Smooth muscle cell (in vitro differentiated cells): Measurements from ENCODE around the gene SMAD2. TPM values are rescaled to one million over a fixed set of nuclear protein-coding genes. Genes with fewer than 3 reads are reported as not detected.
A peak's percentile ranks its signal among the peaks of the same experiment; 100 is the strongest.
"Not testable (repeated sequence)": the region's sequence is repeated elsewhere in the genome, so short reads cannot be mapped to it uniquely, and the experiment has no call there.

Experiments
- DNase-seq: peaks from one replicate; lab custom pipeline; 2025; ENCODE audit not compliant: unreplicated experiment; lab: John Stamatoyannopoulos, UW
- H2AFZ ChIP-seq: fragments of 200-600 bp; sonication (generic); 2 replicates; pipeline ENCODE4 v1.6.0; 2016; ENCODE audit warnings: antibody characterized with exemption, low read depth, mild to moderate bottlenecking
- H3F3A ChIP-seq: fragments of 200-600 bp; sonication (generic); 2 replicates; pipeline ENCODE4 v1.6.0; 2017; ENCODE audit warnings: antibody characterized with exemption, low read depth
- H3K27ac ChIP-seq: fragments of 200-600 bp; sonication (generic); 2 replicates; pipeline ENCODE4 v1.5.1; 2016; ENCODE audit warnings: low read depth, mild to moderate bottlenecking
- H3K27me3 ChIP-seq: fragments of 200-600 bp; sonication (generic); 2 replicates; pipeline ENCODE4 v1.6.1; 2016; ENCODE audit warnings: low read depth, mild to moderate bottlenecking
- H3K36me3 ChIP-seq: fragments of 200-600 bp; sonication (generic); 2 replicates; pipeline ENCODE4 v1.5.1; 2016; ENCODE audit warnings: low read depth
- H3K4me1 ChIP-seq: fragments of 200-600 bp; sonication (generic); 2 replicates; pipeline ENCODE4 v1.5.1; 2016; ENCODE audit warnings: low read depth
- H3K4me2 ChIP-seq: fragments of 200-600 bp; sonication (generic); 2 replicates; pipeline ENCODE4 v1.6.0; 2016; ENCODE audit warnings: mild to moderate bottlenecking
- H3K4me3 ChIP-seq: fragments of 200-600 bp; sonication (generic); 2 replicates; pipeline ENCODE4 v1.5.1; 2016; ENCODE audit warnings: mild to moderate bottlenecking
- H3K79me2 ChIP-seq: fragments of 200-600 bp; sonication (generic); 2 replicates; pipeline ENCODE4 v1.6.0; 2016; ENCODE audit warnings: low read depth, mild to moderate bottlenecking
- H3K9ac ChIP-seq: fragments of 200-600 bp; sonication (generic); 2 replicates; pipeline ENCODE4 v1.6.0; 2016; ENCODE audit warnings: low read depth
- H3K9me3 ChIP-seq: fragments of 200-600 bp; sonication (generic); replicated peaks from 2 replicates; pipeline ENCODE4 v1.5.1; 2016; ENCODE audit warnings: low read depth
- H4K20me1 ChIP-seq: fragments of 200-600 bp; sonication (generic); 2 replicates; pipeline ENCODE4 v1.6.0; 2016; ENCODE audit warnings: low read depth
- WGBS: methylation state at CpG from one replicate; pipeline ENCODE4 v1.1.7; 2016; ENCODE audit warnings: low lambda C conversion rate; 5-methylcytosine and 5-hydroxymethylcytosine counted together
- polyA plus RNA-seq: library from polyadenylated mRNA; unstranded; fragments of >200 nt; fragmentation: Nextera tagmentation; extraction: Ambion mirVana; gene quantifications from 2 replicates; pipeline ENCODE4 v1.2.1, GENCODE V29; 2016
- total RNA-seq: library from RNA; depleted of rRNA; stranded (reverse); fragments of >200 nt; gene quantifications from 2 replicates; pipeline ENCODE4 v1.2.3, GENCODE V29; 2014
- TF ChIP-seq, protein P1 (sequence below): fragments of 200-600 bp; sonication (generic); IDR thresholded peaks from 2 replicates; pipeline ENCODE4 v1.5.1; 2017; ENCODE audit warnings: borderline replicate concordance, mild to moderate bottlenecking, antibody characterized with exemption; ENCODE audit not compliant: insufficient read depth, poor library complexity, severe bottlenecking

SMAD2 gene
- total and polyA plus RNA-seq, 2 experiments from 2014 or later = 63.8 to 120 TPM

DNA sequence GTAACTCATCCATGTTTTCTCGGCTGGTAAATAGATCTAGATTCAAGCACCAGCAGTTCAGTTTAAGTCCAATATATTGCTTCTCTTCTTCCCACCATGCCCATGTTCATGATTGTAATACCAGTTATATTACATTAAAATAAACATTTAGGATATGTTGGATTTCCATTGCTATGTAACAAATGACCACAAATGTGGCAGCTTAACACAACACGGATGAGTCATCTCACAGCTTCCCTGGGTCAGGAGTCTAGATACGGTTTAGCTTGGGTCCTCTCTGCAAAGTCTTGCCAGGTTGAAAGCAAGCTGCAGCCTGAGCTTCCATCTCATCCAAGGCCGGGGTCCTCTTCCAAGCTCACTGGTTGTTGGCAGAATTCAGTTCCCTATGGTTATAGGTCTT, 39.4 kb upstream of the SMAD2 start:
- TF ChIP-seq, protein P1, sequence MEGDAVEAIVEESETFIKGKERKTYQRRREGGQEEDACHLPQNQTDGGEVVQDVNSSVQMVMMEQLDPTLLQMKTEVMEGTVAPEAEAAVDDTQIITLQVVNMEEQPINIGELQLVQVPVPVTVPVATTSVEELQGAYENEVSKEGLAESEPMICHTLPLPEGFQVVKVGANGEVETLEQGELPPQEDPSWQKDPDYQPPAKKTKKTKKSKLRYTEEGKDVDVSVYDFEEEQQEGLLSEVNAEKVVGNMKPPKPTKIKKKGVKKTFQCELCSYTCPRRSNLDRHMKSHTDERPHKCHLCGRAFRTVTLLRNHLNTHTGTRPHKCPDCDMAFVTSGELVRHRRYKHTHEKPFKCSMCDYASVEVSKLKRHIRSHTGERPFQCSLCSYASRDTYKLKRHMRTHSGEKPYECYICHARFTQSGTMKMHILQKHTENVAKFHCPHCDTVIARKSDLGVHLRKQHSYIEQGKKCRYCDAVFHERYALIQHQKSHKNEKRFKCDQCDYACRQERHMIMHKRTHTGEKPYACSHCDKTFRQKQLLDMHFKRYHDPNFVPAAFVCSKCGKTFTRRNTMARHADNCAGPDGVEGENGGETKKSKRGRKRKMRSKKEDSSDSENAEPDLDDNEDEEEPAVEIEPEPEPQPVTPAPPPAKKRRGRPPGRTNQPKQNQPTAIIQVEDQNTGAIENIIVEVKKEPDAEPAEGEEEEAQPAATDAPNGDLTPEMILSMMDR = no peak
- Histone ChIP-seq H3K36me3 (no peaks in the 10 kb centered on the region), H3K4me2 (peak overlapping the region; percentile 2), H2AFZ (no peak overlapping the region), H3F3A (no peaks in the 10 kb centered on the region), H3K79me2 (no peaks in the 10 kb centered on the region), H3K9me3 (no peaks in the 10 kb centered on the region), H3K4me3 (no peak overlapping the region), H4K20me1 (no peaks in the 10 kb centered on the region), H3K4me1 (peaks cover 25% of the 10 kb centered on the region), H3K27me3 (no peaks in the 10 kb centered on the region), H3K9ac (no peak overlapping the region), H3K27ac (no peak overlapping the region)
- no peak for DNase-seq
- 49% methylated on average over 4 of the region's 4 CpGs for WGBS

GRCh38 chr18:47968721-47969120, 38.3 kb upstream of the SMAD2 start:
- H3K36me3 ChIP-seq = no peaks in the 10 kb centered on the region
- H3K9me3 ChIP-seq = no peaks in the 10 kb centered on the region
- H2AFZ ChIP-seq = no peak overlapping the region
- no peak for DNase-seq
- H3K4me1 ChIP-seq = peaks cover 25% of the 10 kb centered on the region
- H3K27ac ChIP-seq = peak overlapping the region; percentile 74
- H3K4me2 ChIP-seq = peak overlapping the region; percentile 49
- TF ChIP-seq, protein P1 = no peak
- H3K9ac ChIP-seq = peak overlapping the region; percentile 13
- no peaks in the 10 kb centered on the region for H4K20me1 ChIP-seq
- H3K27me3 ChIP-seq = no peaks in the 10 kb centered on the region
- 62% methylated on average over 4 of the region's 4 CpGs for WGBS
- no peak overlapping the region for H3K4me3 ChIP-seq
- H3F3A ChIP-seq = no peaks in the 10 kb centered on the region
- no peaks in the 10 kb centered on the region for H3K79me2 ChIP-seq

- H3K4me3 ChIP-seq = no peak overlapping the region
- no peaks in the 10 kb centered on the region for H3K79me2 ChIP-seq
- 49% methylated on average over 9 of the region's 9 CpGs for WGBS
- peaks cover 23% of the 10 kb centered on the region for H3K4me1 ChIP-seq
- H3K9ac ChIP-seq = peak overlapping the region; percentile 13
- no peaks in the 10 kb centered on the region for H3F3A ChIP-seq
- no peaks in the 10 kb centered on the region for H3K9me3 ChIP-seq
- TF ChIP-seq, protein P1 = no peak
- peak overlapping the region; percentile 49 for H3K4me2 ChIP-seq
- no peak for DNase-seq
- H4K20me1 ChIP-seq = no peaks in the 10 kb centered on the region
- no peaks in the 10 kb centered on the region for H3K27me3 ChIP-seq
- no peak overlapping the region for H2AFZ ChIP-seq
- H3K27ac ChIP-seq = peak overlapping the region; percentile 74
- H3K36me3 ChIP-seq = no peaks in the 10 kb centered on the region
Measured at GRCh38 chr18:47968006-47968676, 37.7 kb upstream of the SMAD2 start.

DNA sequence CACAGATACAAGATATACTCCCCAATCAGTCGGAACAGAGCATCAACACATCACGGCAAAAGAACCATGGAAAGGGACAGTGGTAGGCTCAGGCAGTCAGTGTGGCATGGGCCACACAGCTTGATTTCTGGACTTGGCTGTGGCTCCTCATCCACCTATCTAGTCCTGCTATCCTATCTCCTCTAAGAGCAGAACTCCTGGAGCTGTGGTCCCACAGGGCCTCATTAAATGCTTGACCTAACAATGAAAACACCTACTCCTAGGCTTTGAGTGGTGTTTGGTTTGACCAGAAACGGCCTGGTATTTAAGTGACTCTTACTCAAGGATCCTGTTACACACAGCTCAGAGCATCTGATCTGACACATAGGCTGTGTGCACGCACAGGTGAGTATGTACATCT, 33.6 kb upstream of the SMAD2 start:
- Histone ChIP-seq H3K27ac (no peak overlapping the region), H3K9ac (no peak overlapping the region), H3K4me1 (peaks cover 9% of the 10 kb centered on the region), H3F3A (no peaks in the 10 kb centered on the region), H3K27me3 (no peaks in the 10 kb centered on the region), H3K79me2 (no peaks in the 10 kb centered on the region), H3K36me3 (no peaks in the 10 kb centered on the region), H3K4me3 (no peak overlapping the region), H2AFZ (no peak overlapping the region), H4K20me1 (no peaks in the 10 kb centered on the region), H3K4me2 (no peak overlapping the region), H3K9me3 (no peaks in the 10 kb centered on the region)
- DNase-seq = no peak
- 84% methylated on average over 4 of the region's 4 CpGs for WGBS
- TF ChIP-seq, protein P1 = no peak

GRCh38 chr18:47961003-47961402, 30.5 kb upstream of the SMAD2 start:
- not testable (repeated sequence) for H3K9me3 ChIP-seq, H3F3A ChIP-seq, H3K4me1 ChIP-seq, H3K79me2 ChIP-seq, H3K9ac ChIP-seq, H3K27me3 ChIP-seq, H3K36me3 ChIP-seq, H2AFZ ChIP-seq, H4K20me1 ChIP-seq, H3K4me3 ChIP-seq, H3K27ac ChIP-seq, DNase-seq, H3K4me2 ChIP-seq
- 91% methylated on average over 7 of the region's 7 CpGs for WGBS
